ENCODE results near the gene LRRFIP1. TPM values are rescaled to one million over a fixed set of nuclear protein-coding genes. Genes with fewer than 3 reads are reported as not detected.

Gene LRRFIP1
- total RNA-seq, 2 experiments from 2014 or later = 157 to 161 TPM

DNA sequence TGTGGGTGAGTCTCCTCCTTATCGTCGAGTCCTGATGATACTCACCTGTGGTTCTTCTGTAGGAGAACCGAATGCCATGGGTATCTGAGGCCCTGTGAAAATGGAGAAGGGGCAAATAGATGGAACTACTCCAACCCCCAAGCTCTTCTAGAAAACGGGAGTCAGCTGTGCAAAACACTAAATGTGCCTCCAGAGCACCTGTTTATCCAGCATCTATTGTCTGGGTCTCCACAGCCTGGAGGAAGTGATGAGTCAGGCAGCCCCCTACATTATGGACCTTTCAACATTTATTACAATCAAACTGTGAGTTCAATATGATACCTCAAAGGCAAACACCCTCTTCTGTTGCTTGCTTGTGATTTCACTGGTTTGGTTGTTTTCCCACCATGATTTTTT lies 9.8 kb upstream of the LRRFIP1 start:
- TF ChIP-seq, protein P1, sequence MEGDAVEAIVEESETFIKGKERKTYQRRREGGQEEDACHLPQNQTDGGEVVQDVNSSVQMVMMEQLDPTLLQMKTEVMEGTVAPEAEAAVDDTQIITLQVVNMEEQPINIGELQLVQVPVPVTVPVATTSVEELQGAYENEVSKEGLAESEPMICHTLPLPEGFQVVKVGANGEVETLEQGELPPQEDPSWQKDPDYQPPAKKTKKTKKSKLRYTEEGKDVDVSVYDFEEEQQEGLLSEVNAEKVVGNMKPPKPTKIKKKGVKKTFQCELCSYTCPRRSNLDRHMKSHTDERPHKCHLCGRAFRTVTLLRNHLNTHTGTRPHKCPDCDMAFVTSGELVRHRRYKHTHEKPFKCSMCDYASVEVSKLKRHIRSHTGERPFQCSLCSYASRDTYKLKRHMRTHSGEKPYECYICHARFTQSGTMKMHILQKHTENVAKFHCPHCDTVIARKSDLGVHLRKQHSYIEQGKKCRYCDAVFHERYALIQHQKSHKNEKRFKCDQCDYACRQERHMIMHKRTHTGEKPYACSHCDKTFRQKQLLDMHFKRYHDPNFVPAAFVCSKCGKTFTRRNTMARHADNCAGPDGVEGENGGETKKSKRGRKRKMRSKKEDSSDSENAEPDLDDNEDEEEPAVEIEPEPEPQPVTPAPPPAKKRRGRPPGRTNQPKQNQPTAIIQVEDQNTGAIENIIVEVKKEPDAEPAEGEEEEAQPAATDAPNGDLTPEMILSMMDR (IDR thresholded peaks at IDR 0.05) = no peak
- Histone ChIP-seq H3K4me1 (ENCODE audit: insufficient read depth, low read length) (peaks cover 20% of the 10 kb centered on the region), H3K27me3 (ENCODE audit: control insufficient read depth in 1 of 2, insufficient read depth in 2 of 2, low read length in 2 of 2) (no peaks in the 10 kb centered on the region), H3K9me3 (ENCODE audit: control insufficient read depth in 1 of 2, insufficient read depth in 1 of 2, low read length in 2 of 2) (no peaks in the 10 kb centered on the region), H3K27ac (ENCODE audit: low read depth in 1 of 2, low read length in 2 of 2) (no peak overlapping the region), H3K4me3 (ENCODE audit: low read length) (no peak overlapping the region), H3K36me3 (ENCODE audit: insufficient read depth, low read length) (no peaks in the 10 kb centered on the region)
- Mint-ChIP-seq H3K4me3 (no peak overlapping the region), H3K27me3 (no peaks in the 10 kb centered on the region), H3K9me3 (no peaks in the 10 kb centered on the region), H3K4me1 (ENCODE audit: low read depth) (peaks cover 53% of the 10 kb centered on the region), H3K27ac (no peak overlapping the region), H3K36me3 (ENCODE audit: low read depth) (no peaks in the 10 kb centered on the region)
- intact Hi-C loops (cut with DNase I, micrococcal nuclease) = no loop called here
- CTCF ChIA-PET = interaction anchor here (0.7 kb wide), 1 partner anchor 26 kb away, joined by 3 read pairs; no protein-coding TSS in a partner anchor
- no peak for DNase-seq
- peak; percentile 22 for ATAC-seq (ENCODE audit: poor library complexity)
- POLR2A ChIA-PET = interaction anchor here (1.0 to 2.1 kb wide), 2 partner anchors 9 to 14 kb away, joined by 5 to 10 read pairs; no protein-coding TSS in a partner anchor

DNA sequence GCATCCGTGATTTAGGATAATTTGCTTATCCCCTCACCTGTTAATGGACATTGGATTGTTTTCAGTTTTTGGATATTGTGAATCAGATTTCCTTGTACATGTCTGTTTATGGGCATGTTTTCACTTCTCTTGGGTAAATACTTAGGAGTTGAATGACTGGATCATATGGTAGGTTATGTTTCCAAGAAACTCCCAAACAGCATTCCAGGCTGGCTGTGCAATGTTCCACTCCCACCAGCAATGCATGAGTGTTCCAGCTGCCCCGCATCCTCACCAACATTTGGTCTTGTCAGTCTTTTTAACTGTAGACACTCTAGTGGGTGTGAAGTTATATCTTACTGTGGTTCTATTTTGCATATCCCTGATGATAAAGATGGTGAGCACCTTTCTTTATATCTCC lies 8.9 kb upstream of the LRRFIP1 start:
- Histone ChIP-seq H3K9me3 (ENCODE audit: control insufficient read depth in 1 of 2, insufficient read depth in 1 of 2, low read length in 2 of 2) (no peaks in the 10 kb centered on the region), H3K4me3 (ENCODE audit: low read length) (no peak overlapping the region), H3K36me3 (ENCODE audit: insufficient read depth, low read length) (no peaks in the 10 kb centered on the region), H3K27ac (ENCODE audit: low read depth in 1 of 2, low read length in 2 of 2) (no peak overlapping the region), H3K27me3 (ENCODE audit: control insufficient read depth in 1 of 2, insufficient read depth in 2 of 2, low read length in 2 of 2) (no peaks in the 10 kb centered on the region), H3K4me1 (ENCODE audit: insufficient read depth, low read length) (peaks cover 20% of the 10 kb centered on the region)
- no peaks in the 10 kb centered on the region for H3K36me3 Mint-ChIP-seq (ENCODE audit: low read depth)
- H3K27ac Mint-ChIP-seq = no peak overlapping the region
- no peak for ATAC-seq (ENCODE audit: poor library complexity)
- ChIA-PET POLR2A (no interaction called here), CTCF (no interaction called here)
- DNase-seq = no peak
- H3K27me3 Mint-ChIP-seq = no peaks in the 10 kb centered on the region
- peaks cover 52% of the 10 kb centered on the region for H3K4me1 Mint-ChIP-seq (ENCODE audit: low read depth)
- TF ChIP-seq, protein P1 (IDR thresholded peaks at IDR 0.05) = no peak
- no peaks in the 10 kb centered on the region for H3K9me3 Mint-ChIP-seq
- H3K4me3 Mint-ChIP-seq = no peak overlapping the region
- intact Hi-C loops (cut with DNase I, micrococcal nuclease) = no loop called here

DNA sequence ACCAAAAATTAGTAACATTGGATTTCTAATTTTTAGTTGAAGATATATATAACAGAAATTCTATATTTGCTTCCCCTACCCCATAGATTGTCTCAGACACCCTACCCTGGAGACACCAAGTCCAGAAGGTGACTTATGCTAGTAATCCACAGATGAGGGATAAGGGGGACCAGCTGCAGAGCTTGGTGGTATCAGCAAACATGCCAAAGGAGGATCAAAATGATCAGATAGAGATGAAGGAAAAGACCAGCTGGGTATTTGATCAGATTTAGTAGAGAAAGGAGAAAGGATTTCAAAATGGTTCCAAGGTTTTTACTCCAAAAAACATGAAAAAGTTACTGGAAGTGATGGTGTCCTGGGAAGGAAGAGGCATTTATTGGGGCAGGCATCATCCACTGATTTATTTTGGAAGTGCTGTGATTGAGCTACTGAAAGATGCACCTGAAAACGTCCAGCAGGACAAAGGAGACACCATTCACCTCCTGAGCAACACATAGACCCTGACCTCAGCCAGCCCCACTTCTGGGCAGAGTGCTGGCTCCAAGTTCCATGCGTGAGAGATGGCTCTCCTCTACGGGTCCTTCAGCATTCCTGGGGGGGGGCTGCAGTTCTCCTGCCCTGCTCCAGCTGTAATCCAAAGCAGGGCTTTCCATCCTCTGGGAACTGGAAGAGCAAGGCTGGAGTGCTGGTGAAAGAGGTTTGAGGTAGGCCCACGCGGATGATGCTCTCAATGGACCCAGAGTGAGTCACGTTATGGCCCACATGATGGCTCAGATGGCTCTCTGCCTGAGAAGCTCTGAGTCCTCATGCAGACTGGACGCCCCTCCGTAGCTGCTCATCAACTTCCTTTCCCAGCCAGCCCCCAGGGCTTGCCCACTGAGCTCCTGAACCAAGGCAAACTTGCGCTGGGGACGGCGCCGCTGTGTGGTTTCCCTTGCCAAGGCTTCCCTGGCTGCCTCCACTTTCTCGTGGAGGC lies 3.7 kb upstream of the LRRFIP1 start:
- POLR2A ChIA-PET = no interaction called here
- H3K36me3 ChIP-seq (ENCODE audit: insufficient read depth, low read length) = no peaks in the 10 kb centered on the region
- Mint-ChIP-seq H3K9me3 (no peaks in the 10 kb centered on the region), H3K4me3 (no peak overlapping the region), H3K27ac (no peak overlapping the region), H3K36me3 (ENCODE audit: low read depth) (no peaks in the 10 kb centered on the region), H3K27me3 (peaks cover 8% of the 10 kb centered on the region), H3K4me1 (ENCODE audit: low read depth) (peaks cover 32% of the 10 kb centered on the region)
- H3K4me3 ChIP-seq (ENCODE audit: low read length) = no peak overlapping the region
- no peaks in the 10 kb centered on the region for H3K9me3 ChIP-seq (ENCODE audit: control insufficient read depth in 1 of 2, insufficient read depth in 1 of 2, low read length in 2 of 2)
- ATAC-seq (ENCODE audit: poor library complexity) (no peak), DNase-seq (no peak)
- peaks cover 3 to 7% of the 10 kb centered on the region in 2 experiments for H3K27me3 ChIP-seq (ENCODE audit: control insufficient read depth in 1 of 2, insufficient read depth in 2 of 2, low read length in 2 of 2)
- TF ChIP-seq, protein P1 (IDR thresholded peaks at IDR 0.05) = no peak
- peaks cover 16% of the 10 kb centered on the region for H3K4me1 ChIP-seq (ENCODE audit: insufficient read depth, low read length)
- no peak overlapping the region for H3K27ac ChIP-seq (ENCODE audit: low read depth in 1 of 2, low read length in 2 of 2)
- intact Hi-C loops (cut with DNase I, micrococcal nuclease) = no loop called here
- CTCF ChIA-PET = no interaction called here

All from CD4-positive, alpha-beta T cell (primary cell).